ENCODE results near the gene TRIM72. TPM values are rescaled to one million over a fixed set of nuclear protein-coding genes. Genes with fewer than 3 reads are reported as not detected.
A peak's percentile ranks its signal among the peaks of the same experiment; 100 is the strongest.

Gene TRIM72
- total and polyA plus RNA-seq, 2 donors (not counting 3 experiments of a cell fraction or from before 2014, with no cell fraction given), result not detected

- H3K9me1 ChIP-seq (replicated peaks; ENCODE audit: control insufficient read depth, extremely low read depth, insufficient read depth, low read length), result no peaks in the 10 kb centered on the region
- POLR2A ChIA-PET, result interaction anchor here (0.9 to 1.3 kb wide), 2 partner anchors 22 to 61 kb away, joined by 4 to 5 read pairs; partner anchors contain the start of gene FUS
- intact Hi-C loops (cut with micrococcal nuclease) (loop anchor here (2.0 to 5.0 kb wide), 3 partner anchors 180 to 666 kb away; partner anchors contain the start of gene ARMC5), dilution Hi-C loops (cut with MboI; ENCODE audit: extremely low pct_ligation_motif_present, low sequenced_read_pairs) (no loop called here)
- no peaks in the 10 kb centered on the region for H3K36me3 ChIP-seq (ENCODE audit: control insufficient read depth in 2 of 2, extremely low read depth in 1 of 2, insufficient read depth in 2 of 2, low read length in 2 of 2)
- CTCF ChIA-PET, result interaction anchor here (1.1 to 2.7 kb wide), 5 partner anchors 8 to 240 kb away, joined by 3 to 20 read pairs (median 6); partner anchors contain the start of genes TRIM72 and ZNF843
- no peaks in the 10 kb centered on the region for H3K9me3 ChIP-seq (replicated peaks; ENCODE audit: control insufficient read depth, insufficient read depth, low read length)
- TF ChIP-seq FOS (IDR thresholded peaks at IDR 0.05; ENCODE audit: borderline replicate concordance, insufficient read depth, low read length) (no peak), CTCF (IDR thresholded peaks at IDR 0.05; ENCODE audit: extremely low read depth in 1 of 2, insufficient read depth in 1 of 2, low read depth in 1 of 2, low read length in 2 of 2) (no peak), JUN (IDR thresholded peaks at IDR 0.05; ENCODE audit: borderline replicate concordance, insufficient read depth, insufficient read length, low read depth) (no peak), MYC (IDR thresholded peaks at IDR 0.05; ENCODE audit: low read depth, low read length) (no peak), GATA2 (IDR thresholded peaks at IDR 0.05; ENCODE audit: insufficient read depth, insufficient read length, low read depth, low read length) (no peak), POLR2AphosphoS5 (IDR thresholded peaks at IDR 0.05; ENCODE audit: insufficient read depth, low read depth, low read length) (no peak), EZH2 (IDR thresholded peaks at IDR 0.05; ENCODE audit: borderline replicate concordance, low read depth, low read length, severe bottlenecking) (no peak), MAX (IDR thresholded peaks at IDR 0.05; ENCODE audit: insufficient read depth, insufficient read length) (no peak), POLR2A (IDR thresholded peaks at IDR 0.05; ENCODE audit: low read depth, low read length) (no peak)
- peak within 1 kb of the TSS; percentile 19 for H3K9ac ChIP-seq (replicated peaks; ENCODE audit: extremely low read depth, insufficient read depth, low read length)
- H4K20me1 ChIP-seq (replicated peaks; ENCODE audit: control insufficient read depth, extremely low read depth, insufficient read depth, low read length), result no peaks in the 10 kb centered on the region
- no peaks in the 10 kb centered on the region for H3K79me2 ChIP-seq (ENCODE audit: control insufficient read depth, insufficient read depth, low read length)
- TSS peak; percentile 16 for BruUV-seq (replicated peaks)
- DNase-seq (ENCODE audit: low read depth, low spot score) (peak; percentile 36), FAIRE-seq (peak; percentile 35)
- H3K27ac ChIP-seq (ENCODE audit: insufficient read depth, low read depth, low read length), result no peak within 1 kb of the TSS
- H3K4me1 ChIP-seq (ENCODE audit: control insufficient read depth, extremely low read depth, insufficient read depth, low read length), result peaks cover 4% of the 10 kb centered on the region
- peaks cover 2 to 6% of the 10 kb centered on the region in 2 experiments for H3K27me3 ChIP-seq (ENCODE audit: control insufficient read depth in 2 of 2, insufficient read depth in 2 of 2, low read length in 2 of 2)
- H3K4me2 ChIP-seq (ENCODE audit: insufficient read depth, low read length), result peak within 1 kb of the TSS; percentile 56
- H2AFZ ChIP-seq (ENCODE audit: low read depth, low read length), result peak within 1 kb of the TSS; percentile 84
- H3K4me3 ChIP-seq (replicated peaks in 1 of 3; ENCODE audit: insufficient read depth in 1 of 3, low read depth in 1 of 3, low read length in 3 of 3), result peak within 1 kb of the TSS; percentile 26 to 62 (median 36)
Observed at GRCh38 chr16:31202414-31203375, 11.2 kb upstream of the TRIM72 start, which contains the start of gene PYCARD. Gene PYCARD (minus strand): TSS chr16:31202760. CDS start chr16:31202690, 70 bp downstream.

Measured in endothelial cell of umbilical vein (primary cell).